Measurements from ENCODE around the gene KLF6.
A peak's percentile ranks its signal among the peaks of the same experiment; 100 is the strongest.

The KLF6 gene

DNA sequence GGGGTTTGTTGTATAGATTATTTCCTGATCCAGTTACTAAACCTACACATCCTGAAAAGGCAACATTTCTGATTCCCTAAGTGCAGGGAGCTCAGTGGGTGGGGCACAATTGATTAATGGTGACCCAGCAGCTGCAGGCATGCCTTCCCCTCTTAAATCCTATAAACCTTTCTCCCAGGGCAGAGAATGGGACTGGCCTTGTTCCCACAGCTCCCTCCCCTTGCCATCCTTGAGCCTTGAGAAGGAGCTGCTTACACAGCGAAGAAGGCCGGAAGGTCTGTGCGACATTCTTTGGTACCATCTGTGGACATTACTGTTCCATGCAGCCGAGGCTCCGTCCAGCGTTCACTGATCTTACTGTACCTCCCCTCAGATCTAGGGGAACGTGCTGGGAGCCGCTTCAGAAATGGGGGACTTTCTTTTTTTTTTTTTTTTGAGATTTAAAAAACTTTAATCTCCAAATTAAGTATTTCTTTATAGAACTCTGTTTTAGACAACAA is 14.3 kb downstream of the KLF6 start:
- Histone ChIP-seq H3K27ac (no peak overlapping the region), H2AFZ (ENCODE audit: low read depth) (no peak overlapping the region)
- TF ChIP-seq, protein P1, sequence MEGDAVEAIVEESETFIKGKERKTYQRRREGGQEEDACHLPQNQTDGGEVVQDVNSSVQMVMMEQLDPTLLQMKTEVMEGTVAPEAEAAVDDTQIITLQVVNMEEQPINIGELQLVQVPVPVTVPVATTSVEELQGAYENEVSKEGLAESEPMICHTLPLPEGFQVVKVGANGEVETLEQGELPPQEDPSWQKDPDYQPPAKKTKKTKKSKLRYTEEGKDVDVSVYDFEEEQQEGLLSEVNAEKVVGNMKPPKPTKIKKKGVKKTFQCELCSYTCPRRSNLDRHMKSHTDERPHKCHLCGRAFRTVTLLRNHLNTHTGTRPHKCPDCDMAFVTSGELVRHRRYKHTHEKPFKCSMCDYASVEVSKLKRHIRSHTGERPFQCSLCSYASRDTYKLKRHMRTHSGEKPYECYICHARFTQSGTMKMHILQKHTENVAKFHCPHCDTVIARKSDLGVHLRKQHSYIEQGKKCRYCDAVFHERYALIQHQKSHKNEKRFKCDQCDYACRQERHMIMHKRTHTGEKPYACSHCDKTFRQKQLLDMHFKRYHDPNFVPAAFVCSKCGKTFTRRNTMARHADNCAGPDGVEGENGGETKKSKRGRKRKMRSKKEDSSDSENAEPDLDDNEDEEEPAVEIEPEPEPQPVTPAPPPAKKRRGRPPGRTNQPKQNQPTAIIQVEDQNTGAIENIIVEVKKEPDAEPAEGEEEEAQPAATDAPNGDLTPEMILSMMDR (conservative IDR thresholded peaks at IDR 0.05; ENCODE audit: low read depth, low read length), result no peak

DNA sequence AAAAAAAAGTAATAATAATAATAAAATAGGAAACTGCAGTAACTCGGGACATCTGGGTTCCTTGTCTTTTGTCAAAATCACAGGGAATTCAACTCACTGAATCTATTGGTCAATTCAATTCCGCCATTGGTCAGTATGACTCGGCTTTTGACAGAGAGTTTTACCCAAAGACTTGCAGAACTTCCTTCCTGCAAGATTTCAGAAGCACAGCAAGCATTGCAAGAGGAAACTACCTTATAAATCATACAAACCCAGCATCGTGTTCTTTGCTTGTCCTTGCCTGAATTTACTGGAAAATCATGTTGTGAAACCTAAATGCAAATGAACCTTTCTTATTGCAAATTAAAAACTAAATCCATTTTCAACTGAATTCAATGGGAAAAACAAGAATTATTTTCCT is 15.5 kb downstream of the KLF6 start:
- no peaks in the 10 kb centered on the region for H3K27me3 ChIP-seq (ENCODE audit: insufficient read depth, low read depth)
- no peaks in the 10 kb centered on the region for H3K36me3 ChIP-seq (ENCODE audit: insufficient read depth)
- H2AFZ ChIP-seq (ENCODE audit: low read depth), result no peak overlapping the region
- no peak overlapping the region for H3K4me2 ChIP-seq
- no peaks in the 10 kb centered on the region for H3K79me2 ChIP-seq (ENCODE audit: insufficient read depth, low read depth)
- H3K9ac ChIP-seq, result no peak overlapping the region
- no peaks in the 10 kb centered on the region for H4K20me1 ChIP-seq (ENCODE audit: insufficient read depth)
- H3K4me1 ChIP-seq (ENCODE audit: low read depth, poor library complexity, severe bottlenecking), result peaks cover 13% of the 10 kb centered on the region
- H3K4me3 ChIP-seq (IDR thresholded peaks at IDR 0.05; ENCODE audit: insufficient read depth, low read depth, low read length), result no peak overlapping the region
- no peak overlapping the region for H3K27ac ChIP-seq
- TF ChIP-seq, protein P1 (conservative IDR thresholded peaks at IDR 0.05; ENCODE audit: low read depth, low read length), result no peak

More for the DNA sequence above, 14.3 kb downstream of the KLF6 start:
- Histone ChIP-seq H3K79me2 (ENCODE audit: insufficient read depth, low read depth) (no peaks in the 10 kb centered on the region), H3K4me3 (IDR thresholded peaks at IDR 0.05; ENCODE audit: insufficient read depth, low read depth, low read length) (no peak overlapping the region), H3K9ac (no peak overlapping the region), H3K4me2 (no peak overlapping the region), H4K20me1 (ENCODE audit: insufficient read depth) (no peaks in the 10 kb centered on the region), H3K4me1 (ENCODE audit: low read depth, poor library complexity, severe bottlenecking) (peaks cover 2% of the 10 kb centered on the region), H3K36me3 (ENCODE audit: insufficient read depth) (no peaks in the 10 kb centered on the region), H3K27me3 (ENCODE audit: insufficient read depth, low read depth) (no peaks in the 10 kb centered on the region)

GRCh38 chr10:3766046-3766756 is 18.8 kb downstream of the KLF6 start:
- Histone ChIP-seq H3K4me3 (IDR thresholded peaks at IDR 0.05; ENCODE audit: insufficient read depth, low read depth, low read length) (no peak overlapping the region), H3K27ac (no peak overlapping the region), H3K4me2 (no peak overlapping the region), H3K4me1 (ENCODE audit: low read depth, poor library complexity, severe bottlenecking) (peaks cover 16% of the 10 kb centered on the region), H3K27me3 (ENCODE audit: insufficient read depth, low read depth) (no peaks in the 10 kb centered on the region), H3K36me3 (ENCODE audit: insufficient read depth) (no peaks in the 10 kb centered on the region), H3K9ac (no peak overlapping the region), H4K20me1 (ENCODE audit: insufficient read depth) (no peaks in the 10 kb centered on the region), H3K79me2 (ENCODE audit: insufficient read depth, low read depth) (no peaks in the 10 kb centered on the region), H2AFZ (ENCODE audit: low read depth) (no peak overlapping the region)
- TF ChIP-seq, protein P1 (conservative IDR thresholded peaks at IDR 0.05; ENCODE audit: low read depth, low read length), result no peak

GRCh38 chr10:3765146-3765545 is 19.9 kb downstream of the KLF6 start:
- no peaks in the 10 kb centered on the region for H4K20me1 ChIP-seq (ENCODE audit: insufficient read depth)
- H3K27me3 ChIP-seq (ENCODE audit: insufficient read depth, low read depth), result no peaks in the 10 kb centered on the region
- no peak overlapping the region for H3K9ac ChIP-seq
- peaks cover 16% of the 10 kb centered on the region for H3K4me1 ChIP-seq (ENCODE audit: low read depth, poor library complexity, severe bottlenecking)
- TF ChIP-seq, protein P1 (conservative IDR thresholded peaks at IDR 0.05; ENCODE audit: low read depth, low read length), result no peak
- H3K4me3 ChIP-seq (IDR thresholded peaks at IDR 0.05; ENCODE audit: insufficient read depth, low read depth, low read length), result no peak overlapping the region
- no peaks in the 10 kb centered on the region for H3K79me2 ChIP-seq (ENCODE audit: insufficient read depth, low read depth)
- no peaks in the 10 kb centered on the region for H3K36me3 ChIP-seq (ENCODE audit: insufficient read depth)
- H3K27ac ChIP-seq, result peak overlapping the region; percentile 43
- peak overlapping the region; percentile 35 for H2AFZ ChIP-seq (ENCODE audit: low read depth)
- H3K4me2 ChIP-seq, result peak overlapping the region; percentile 13; the same call in 1 of the 2 replicates

Measured in KMS-11 (cell line).